SJCRH30 (cell line): Measurements from ENCODE around the gene PPP1R7. TPM values are rescaled to one million over a fixed set of nuclear protein-coding genes. Genes with fewer than 3 reads are reported as not detected.
"Not testable (repeated sequence)": the region's sequence is repeated elsewhere in the genome, so short reads cannot be mapped to it uniquely, and the experiment has no call there.

Experiments
- DNase-seq, 2 experiments: peaks; one replicate each; pipeline ENCODE4 v3.0.0-alpha.2; 2015 to 2020
- H3K27ac ChIP-seq: fragments of 250-450 bp; sonication (Bioruptor Pico); 2 replicates; pipeline ENCODE4 v1.5.1; 2020; ENCODE audit warnings: mild to moderate bottlenecking, moderate library complexity
- H3K27me3 ChIP-seq: fragments of 250-450 bp; sonication (Bioruptor Pico); 2 replicates; pipeline ENCODE4 v1.5.1; 2020; ENCODE audit warnings: mild to moderate bottlenecking, moderate library complexity
- H3K36me3 ChIP-seq: fragments of 250-450 bp; sonication (Bioruptor Pico); 2 replicates; pipeline ENCODE4 v1.5.1; 2020; ENCODE audit warnings: mild to moderate bottlenecking, moderate library complexity
- H3K4me1 ChIP-seq: fragments of 250-450 bp; sonication (Bioruptor Pico); 2 replicates; pipeline ENCODE4 v1.5.1; 2020; ENCODE audit warnings: mild to moderate bottlenecking, moderate library complexity
- H3K4me3 ChIP-seq: fragments of 250-450 bp; sonication (Bioruptor Pico); 2 replicates; pipeline ENCODE4 v1.5.1; 2020; ENCODE audit warnings: mild to moderate bottlenecking, moderate library complexity
- H3K9me3 ChIP-seq: fragments of 250-450 bp; sonication (Bioruptor Pico); replicated peaks from 2 replicates; pipeline ENCODE4 v1.5.1; 2020; ENCODE audit warnings: mild to moderate bottlenecking, moderate library complexity
- total RNA-seq: library from RNA; depleted of rRNA; stranded (reverse); fragments of >200 nt; shearing (Covaris generic); gene quantifications from 2 replicates; pipeline ENCODE4 v1.2.3, GENCODE V29; 2014

Gene PPP1R7
- total RNA-seq, 1 experiment from 2014 or later = 78.6 TPM

- Histone ChIP-seq H3K27ac (no peak overlapping the region), H3K4me1 (no peaks in the 10 kb centered on the region), H3K4me3 (no peak overlapping the region), H3K36me3 (no peaks in the 10 kb centered on the region), H3K27me3 (0 out of 2 replicates have a peak, but pooled peaks cover under 1% of the 10 kb centered on the region), H3K9me3 (no peaks in the 10 kb centered on the region)
- no peak for DNase-seq
Observed at GRCh38 chr2:241183221-241183620, 33.0 kb downstream of the PPP1R7 start.

- Histone ChIP-seq H3K36me3 (no peaks in the 10 kb centered on the region), H3K4me1 (no peaks in the 10 kb centered on the region), H3K27ac (no peak overlapping the region), H3K27me3 (peaks cover 4% of the 10 kb centered on the region; the same call in 1 of the 2 replicates), H3K9me3 (no peaks in the 10 kb centered on the region), H3K4me3 (no peak overlapping the region)
- no peak for DNase-seq
Observed at GRCh38 chr2:241184901-241185300, 34.6 kb downstream of the PPP1R7 start.

- no peak for DNase-seq
- Histone ChIP-seq H3K27me3 (peaks cover 4% of the 10 kb centered on the region; the same call in 1 of the 2 replicates), H3K9me3 (no peaks in the 10 kb centered on the region), H3K4me1 (no peaks in the 10 kb centered on the region), H3K36me3 (no peaks in the 10 kb centered on the region), H3K27ac (no peak overlapping the region), H3K4me3 (no peak overlapping the region)
Observed at GRCh38 chr2:241185961-241186360, 35.7 kb downstream of the PPP1R7 start.

- no peak overlapping the region for H3K4me3 ChIP-seq
- H3K27me3 ChIP-seq = peaks cover 4% of the 10 kb centered on the region; the same call in 1 of the 2 replicates
- H3K36me3 ChIP-seq = no peaks in the 10 kb centered on the region
- no peak overlapping the region for H3K27ac ChIP-seq
- H3K9me3 ChIP-seq = no peaks in the 10 kb centered on the region
- DNase-seq = no peak
- no peaks in the 10 kb centered on the region for H3K4me1 ChIP-seq
Observed at GRCh38 chr2:241187101-241187917, 37.0 kb downstream of the PPP1R7 start.

GRCh38 chr2:241187918-241188234, 37.6 kb downstream of the PPP1R7 start:
- no peaks in the 10 kb centered on the region for H3K36me3 ChIP-seq
- H3K27ac ChIP-seq = no peak overlapping the region
- no peak for DNase-seq
- H3K9me3 ChIP-seq = no peaks in the 10 kb centered on the region
- H3K4me3 ChIP-seq = no peak overlapping the region
- no peaks in the 10 kb centered on the region for H3K4me1 ChIP-seq
- peaks cover 4% of the 10 kb centered on the region; the same call in 1 of the 2 replicates for H3K27me3 ChIP-seq

GRCh38 chr2:241188361-241189092, 38.3 kb downstream of the PPP1R7 start, which contains the start of gene ANO7:
TSS of gene ANO7 (plus strand) at chr2:241188677. CDS start at chr2:241190064, 1,387 bp downstream.
- Histone ChIP-seq H3K4me1 (no peaks in the 10 kb centered on the region), H3K9me3 (no peaks in the 10 kb centered on the region), H3K4me3 (no peak within 1 kb of the TSS), H3K36me3 (no peaks in the 10 kb centered on the region), H3K27me3 (peaks cover 6% of the 10 kb centered on the region; the same call in 1 of the 2 replicates), H3K27ac (no peak within 1 kb of the TSS)
- no peak for DNase-seq

GRCh38 chr2:241189093-241189855, 39.0 kb downstream of the PPP1R7 start:
- H3K27me3 ChIP-seq = peaks cover 7% of the 10 kb centered on the region; the same call in 1 of the 2 replicates
- no peaks in the 10 kb centered on the region for H3K9me3 ChIP-seq
- H3K27ac ChIP-seq = no peak overlapping the region
- no peaks in the 10 kb centered on the region for H3K4me1 ChIP-seq
- no peak overlapping the region for H3K4me3 ChIP-seq
- no peak for DNase-seq
- H3K36me3 ChIP-seq = no peaks in the 10 kb centered on the region

- Histone ChIP-seq H3K9me3 (no peaks in the 10 kb centered on the region), H3K27ac (no peak overlapping the region), H3K36me3 (no peaks in the 10 kb centered on the region), H3K4me3 (no peak overlapping the region), H3K4me1 (no peaks in the 10 kb centered on the region), H3K27me3 (peaks cover 7% of the 10 kb centered on the region; the same call in 1 of the 2 replicates)
- DNase-seq = no peak
Observed at GRCh38 chr2:241189856-241190201, 39.6 kb downstream of the PPP1R7 start.

- no peaks in the 10 kb centered on the region for H3K9me3 ChIP-seq
- no peak overlapping the region for H3K4me3 ChIP-seq
- H3K27me3 ChIP-seq = peaks cover 7% of the 10 kb centered on the region; the same call in 1 of the 2 replicates
- H3K4me1 ChIP-seq = no peaks in the 10 kb centered on the region
- no peak for DNase-seq
- no peak overlapping the region for H3K27ac ChIP-seq
- no peaks in the 10 kb centered on the region for H3K36me3 ChIP-seq
Observed at GRCh38 chr2:241190291-241190981, 40.2 kb downstream of the PPP1R7 start.

GRCh38 chr2:241191081-241191480, 40.8 kb downstream of the PPP1R7 start:
- no peaks in the 10 kb centered on the region for H3K9me3 ChIP-seq
- no peaks in the 10 kb centered on the region for H3K36me3 ChIP-seq

GRCh38 chr2:241193271-241193670, 43.0 kb downstream of the PPP1R7 start:
- no peaks in the 10 kb centered on the region for H3K9me3 ChIP-seq
- H3K36me3 ChIP-seq = no peaks in the 10 kb centered on the region
- H3K27ac ChIP-seq = no peak overlapping the region
- H3K27me3 ChIP-seq = peaks cover 6% of the 10 kb centered on the region; the same call in 1 of the 2 replicates
- DNase-seq = no peak
- no peaks in the 10 kb centered on the region for H3K4me1 ChIP-seq
- H3K4me3 ChIP-seq = no peak overlapping the region

More at GRCh38 chr2:241191081-241191480, 40.8 kb downstream of the PPP1R7 start:
- DNase-seq = no peak
- no peaks in the 10 kb centered on the region for H3K4me1 ChIP-seq
- no peak overlapping the region for H3K4me3 ChIP-seq
- H3K27me3 ChIP-seq = peaks cover 7% of the 10 kb centered on the region; the same call in 1 of the 2 replicates
- no peak overlapping the region for H3K27ac ChIP-seq

- Histone ChIP-seq H3K4me3 (no peak overlapping the region), H3K9me3 (no peaks in the 10 kb centered on the region), H3K36me3 (no peaks in the 10 kb centered on the region), H3K4me1 (no peaks in the 10 kb centered on the region), H3K27ac (no peak overlapping the region), H3K27me3 (0 out of 2 replicates have a peak, but pooled peaks cover 2% of the 10 kb centered on the region)
- DNase-seq = no peak
Observed at GRCh38 chr2:241194811-241195210, 44.5 kb downstream of the PPP1R7 start.

- DNase-seq = no peak
- Histone ChIP-seq H3K27ac (no peak overlapping the region), H3K4me1 (no peaks in the 10 kb centered on the region), H3K27me3 (0 out of 2 replicates have a peak, but pooled peaks cover 2% of the 10 kb centered on the region), H3K36me3 (no peaks in the 10 kb centered on the region), H3K9me3 (no peaks in the 10 kb centered on the region), H3K4me3 (no peak overlapping the region)
Observed at GRCh38 chr2:241195506-241196130, 45.4 kb downstream of the PPP1R7 start.

GRCh38 chr2:241197246-241197645, 47.0 kb downstream of the PPP1R7 start:
- H3K27ac ChIP-seq, H3K4me3 ChIP-seq, H3K27me3 ChIP-seq, DNase-seq, H3K9me3 ChIP-seq, H3K4me1 ChIP-seq, H3K36me3 ChIP-seq: not testable (repeated sequence)
